Upper lobe of left lung (tissue), 6 donors: ENCODE data around the gene ATG5. TPM values are rescaled to one million over a fixed set of nuclear protein-coding genes. Genes with fewer than 3 reads are reported as not detected.
"Not testable (repeated sequence)": the region's sequence is repeated elsewhere in the genome, so short reads cannot be mapped to it uniquely, and the experiment has no call there.

ENCODE experiments used
- ATAC-seq, 2 donors: fragments of 200-7000 bp; cut with Tn5 transposase; one replicate each; pipeline ENCODE4 v1.9.1; 2022; ENCODE audit warnings: mild to moderate bottlenecking in 2 of 2, moderate library complexity in 2 of 2; ENCODE audit not compliant: low FRiP score in 2 of 2
- DNase-seq, 2 donors: peaks; one replicate each; pipeline ENCODE4 v3.0.0-alpha.2; 2019 to 2020
- H3K27ac ChIP-seq, 4 donors: fragments of 200-600 bp; sonication (generic); one replicate each; pipeline ENCODE4 v1.5.1; 2016 to 2019
- H3K27me3 ChIP-seq, 4 donors: fragments of 200-600 bp; sonication (generic); one replicate each; pipeline ENCODE4 v1.5.1; 2017 to 2019
- H3K36me3 ChIP-seq, 4 donors: fragments of 200-600 bp; sonication (generic); one replicate each; pipeline ENCODE4 v1.5.1; 2016 to 2019
- H3K4me1 ChIP-seq, 4 donors: fragments of 200-600 bp; sonication (generic); one replicate each; pipeline ENCODE4 v1.5.1; 2018 to 2019
- H3K4me3 ChIP-seq, 4 donors: fragments of 200-600 bp; sonication (generic); one replicate each; pipeline ENCODE4 v1.5.1; 2017 to 2019; ENCODE audit warnings: mild to moderate bottlenecking in 2 of 4, moderate library complexity in 1 of 4
- H3K9me3 ChIP-seq, 4 donors: fragments of 200-600 bp; sonication (generic); one replicate each; pipeline ENCODE4 v1.5.1; 2018 to 2019
- CTCF ChIP-seq, 6 experiments: fragments of 450-650 bp in 4 of 6; fragments of 200-600 bp in 2 of 6; sonication (generic) in 2 of 6; IDR thresholded peaks; one replicate each; pipeline ENCODE4 v1.5.1; 2016 to 2019; ENCODE audit warnings: antibody characterized with exemption in 6 of 6
- EP300 ChIP-seq, 4 donors: sonication (generic); formaldehyde crosslinking; IDR thresholded peaks; one replicate each; pipeline ENCODE4 v1.5.1; 2017; ENCODE audit warnings: antibody characterized with exemption in 4 of 4, control low read depth in 2 of 4
- POLR2A ChIP-seq, 4 donors: fragments of 450-650 bp; IDR thresholded peaks; one replicate each; pipeline ENCODE4 v1.5.1; 2016 to 2017; ENCODE audit warnings: antibody characterized with exemption in 4 of 4, mild to moderate bottlenecking in 2 of 4
- POLR2AphosphoS5 ChIP-seq, 2 donors: sonication (generic); formaldehyde crosslinking; IDR thresholded peaks; one replicate each; pipeline ENCODE4 v1.5.1; 2017; ENCODE audit warnings: antibody characterized with exemption in 2 of 2
- WGBS, 2 donors: methylation state at CpG; one replicate each; pipeline ENCODE4 v1.1.5; 2017 to 2018; 5-methylcytosine and 5-hydroxymethylcytosine counted together
- total RNA-seq, 6 donors: library from RNA; depleted of rRNA in 4 of 6; stranded (reverse); fragments of >200 nt in 4 of 6; gene quantifications; one replicate each; pipeline versions ENCODE4 v1.1.0 to v1.2.1, GENCODE V29; 2016 to 2021
- donor health status: DM: no; HTN: no; CAD: no; lungs with moderate emphysema.
- donor health status: DM: no; HTN: yes; CAD: no; lungs with severe emphysema.

The ATG5 gene
- total RNA-seq, 6 donors from 2014 or later = 25.8 to 55.1 (median 28.7) TPM

DNA sequence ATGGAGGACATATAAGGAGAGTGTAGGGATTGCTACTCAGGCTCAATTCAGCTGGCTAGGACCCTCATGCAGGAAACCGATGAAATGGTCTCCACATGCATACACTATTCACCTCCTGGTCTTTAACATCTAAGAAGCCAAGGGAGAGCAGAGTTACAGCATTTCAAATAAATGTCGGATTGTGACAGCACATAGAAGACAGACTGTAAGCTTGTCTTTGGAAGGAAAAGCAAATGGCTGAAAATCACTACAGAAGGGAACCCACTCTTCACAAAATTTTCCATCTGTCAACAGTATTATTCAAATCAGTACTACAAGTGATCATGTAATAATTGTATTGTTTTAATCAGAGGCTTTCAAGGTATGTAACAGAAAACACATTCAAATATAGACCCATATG lies 72.9 kb downstream of the ATG5 start:
- TF ChIP-seq EP300 (IDR thresholded peaks at IDR 0.05) (no peak), CTCF (IDR thresholded peaks at IDR 0.05) (no peak), POLR2A (IDR thresholded peaks at IDR 0.05) (no peak), POLR2AphosphoS5 (IDR thresholded peaks at IDR 0.05) (no peak)
- Histone ChIP-seq H3K4me3 (no peak overlapping the region), H3K9me3 (no peaks in the 10 kb centered on the region), H3K4me1 (peaks cover 0 to under 1% (median 0%) of the 10 kb centered on the region in 4 donors), H3K27me3 (no peaks in the 10 kb centered on the region), H3K36me3 (peaks cover 0 to 10% (median 0%) of the 10 kb centered on the region in 4 donors), H3K27ac (no peak overlapping the region)
- DNase-seq (no peak), ATAC-seq (no peak)
- 92 to 100% methylated on average over 2 of the region's 2 CpGs for WGBS, 2 donors

- H3K9me3 ChIP-seq, H3K4me3 ChIP-seq, ATAC-seq, DNase-seq, H3K27ac ChIP-seq, H3K27me3 ChIP-seq: not testable (repeated sequence)
- WGBS, 2 donors = 89 to 96% methylated on average over 8 of the region's 8 CpGs
- Histone ChIP-seq H3K4me1 (peaks cover 0 to 11% (median 0%) of the 10 kb centered on the region in 4 donors), H3K36me3 (peaks cover 0 to 20% (median 0%) of the 10 kb centered on the region in 4 donors)
Measured at GRCh38 chr6:106251531-106252255, 73.9 kb downstream of the ATG5 start.

DNA sequence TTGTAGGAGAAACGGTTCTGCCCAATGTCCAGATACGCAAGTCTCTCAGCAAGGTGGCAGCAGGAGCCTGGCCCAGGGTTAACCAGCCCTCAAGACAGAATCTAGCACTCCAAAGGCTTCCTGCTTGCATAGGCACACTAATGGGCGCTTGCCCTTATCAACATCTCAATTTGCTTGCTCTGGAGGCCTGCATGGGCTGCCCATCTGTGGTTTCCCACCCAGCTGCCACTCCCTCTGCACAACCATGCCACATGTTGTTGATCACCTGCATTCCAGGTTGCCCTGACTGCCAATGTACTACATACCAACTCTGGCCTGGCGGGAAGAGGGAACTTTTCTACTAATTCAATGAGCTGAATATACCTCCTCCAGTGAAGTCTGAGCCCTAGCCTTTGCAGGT lies 74.6 kb downstream of the ATG5 start:
- H3K4me3 ChIP-seq = no peak overlapping the region
- H3K27me3 ChIP-seq = no peaks in the 10 kb centered on the region
- H3K9me3 ChIP-seq = no peaks in the 10 kb centered on the region
- WGBS, 2 donors = 78 to 92% methylated on average over 4 of the region's 4 CpGs
- peaks cover 0 to 21% (median 0%) of the 10 kb centered on the region in 4 donors for H3K36me3 ChIP-seq
- no peak overlapping the region for H3K27ac ChIP-seq
- no peak for TF ChIP-seq POLR2AphosphoS5 (IDR thresholded peaks at IDR 0.05)
- DNase-seq (no peak), ATAC-seq (no peak)
- peaks cover 0 to 15% (median 0%) of the 10 kb centered on the region in 4 donors for H3K4me1 ChIP-seq

GRCh38 chr6:106249658-106250057 lies 75.9 kb downstream of the ATG5 start:
- TF ChIP-seq EP300 (IDR thresholded peaks at IDR 0.05) = no peak
- ATAC-seq (no peak), DNase-seq (no peak)
- 76 to 87% methylated on average over 1 of the region's 1 CpG for WGBS, 2 donors
- Histone ChIP-seq H3K27me3 (no peaks in the 10 kb centered on the region), H3K9me3 (no peaks in the 10 kb centered on the region), H3K4me1 (peaks cover 0 to 15% (median 0%) of the 10 kb centered on the region in 4 donors), H3K36me3 (peaks cover 0 to 24% (median 0%) of the 10 kb centered on the region in 4 donors), H3K4me3 (no peak overlapping the region), H3K27ac (no peak overlapping the region)

DNA sequence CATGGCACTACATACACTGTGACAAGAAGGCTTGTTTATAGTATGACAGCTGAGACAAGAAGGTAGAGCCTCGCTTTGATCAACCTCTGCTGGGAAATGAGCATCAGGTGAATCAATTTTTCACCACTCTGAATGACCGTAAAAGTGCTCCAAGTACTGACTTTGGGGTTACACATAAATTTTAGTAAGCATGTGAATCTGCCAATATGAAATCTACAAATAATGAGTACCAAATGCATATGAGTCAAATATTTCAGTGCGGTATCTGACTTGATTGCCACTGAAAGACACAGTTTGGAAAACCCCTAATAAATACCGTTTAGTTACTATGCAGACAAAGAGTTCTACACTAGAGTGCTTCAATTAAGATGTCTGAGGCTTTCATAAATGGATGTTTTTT lies 77.8 kb downstream of the ATG5 start:
- Histone ChIP-seq H3K27ac (no peak overlapping the region), H3K4me1 (peaks cover 0 to 15% (median 0%) of the 10 kb centered on the region in 4 donors), H3K27me3 (no peaks in the 10 kb centered on the region), H3K4me3 (no peak overlapping the region), H3K9me3 (no peaks in the 10 kb centered on the region), H3K36me3 (peaks cover 0 to 24% (median 0%) of the 10 kb centered on the region in 4 donors)
- DNase-seq (no peak), ATAC-seq (no peak)
- TF ChIP-seq POLR2AphosphoS5 (IDR thresholded peaks at IDR 0.05) (no peak), CTCF (IDR thresholded peaks at IDR 0.05) (no peak), POLR2A (IDR thresholded peaks at IDR 0.05) (no peak), EP300 (IDR thresholded peaks at IDR 0.05) (no peak)
- 78 to 88% methylated on average over 4 of the region's 4 CpGs for WGBS, 2 donors

DNA sequence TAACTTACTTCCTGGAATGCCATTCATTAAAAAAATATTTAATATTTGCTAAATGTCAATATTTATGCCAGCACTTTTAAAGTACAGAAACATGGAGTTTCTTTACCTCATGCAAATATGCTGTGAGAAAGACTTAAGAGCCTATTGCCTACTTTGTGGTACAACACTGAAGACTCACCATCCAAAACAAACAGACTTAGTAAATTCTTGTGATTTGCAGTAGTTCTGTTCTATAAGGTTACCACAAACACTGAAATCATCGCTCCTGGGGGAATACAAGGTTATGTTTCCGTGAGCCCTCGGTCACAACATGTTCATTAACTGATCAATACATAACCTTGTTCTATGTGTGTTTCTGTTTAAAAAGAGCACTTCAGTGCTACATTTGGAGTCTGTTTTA lies 78.3 kb downstream of the ATG5 start:
- Histone ChIP-seq H3K4me3 (no peak overlapping the region), H3K27ac (no peak overlapping the region), H3K27me3 (no peaks in the 10 kb centered on the region), H3K36me3 (peaks cover 0 to 24% (median 0%) of the 10 kb centered on the region in 4 donors), H3K4me1 (peaks cover 0 to 15% (median 0%) of the 10 kb centered on the region in 4 donors), H3K9me3 (no peaks in the 10 kb centered on the region)
- no peak for TF ChIP-seq POLR2A (IDR thresholded peaks at IDR 0.05)
- no peak for TF ChIP-seq EP300 (IDR thresholded peaks at IDR 0.05)
- no peak for TF ChIP-seq CTCF (IDR thresholded peaks at IDR 0.05)
- no peak for TF ChIP-seq POLR2AphosphoS5 (IDR thresholded peaks at IDR 0.05)
- ATAC-seq = no peak
- 79 to 91% methylated on average over 3 of the region's 3 CpGs for WGBS, 2 donors
- DNase-seq = no peak
